WERI-Rb-1 (cell line): Measurements from ENCODE around the gene CASZ1.

ENCODE experiments used
- DNase-seq: peaks from one replicate; pipeline ENCODE4 v3.0.0-alpha.2; 2020
- H3K27ac ChIP-seq: fragments of 250-450 bp; sonication (Bioruptor Pico); 2 replicates; pipeline ENCODE4 v1.5.1; 2020; ENCODE audit warnings: mild to moderate bottlenecking, moderate library complexity
- H3K27me3 ChIP-seq: fragments of 250-450 bp; sonication (Bioruptor Pico); 2 replicates; pipeline ENCODE4 v1.5.1; 2021; ENCODE audit warnings: mild to moderate bottlenecking, low read depth, moderate library complexity; ENCODE audit not compliant: insufficient read depth, severe bottlenecking
- H3K36me3 ChIP-seq: fragments of 250-450 bp; sonication (Bioruptor Pico); 2 replicates; pipeline ENCODE4 v1.5.1; 2020; ENCODE audit warnings: mild to moderate bottlenecking, moderate library complexity
- H3K4me3 ChIP-seq: 2 replicates; pipeline ENCODE4 v1.5.1; 2011; ENCODE audit warnings: low read depth, mild to moderate bottlenecking, control low read depth, low read length
- H3K9me3 ChIP-seq: fragments of 250-450 bp; sonication (Bioruptor Pico); 2 replicates; pipeline ENCODE4 v1.5.1; 2021; ENCODE audit warnings: mild to moderate bottlenecking, moderate library complexity; ENCODE audit not compliant: severe bottlenecking
- CTCF ChIP-seq: IDR thresholded peaks from 2 replicates; pipeline ENCODE4 v1.5.1; 2011; ENCODE audit warnings: low read depth, mild to moderate bottlenecking, control low read depth, inconsistent platforms, low read length

Gene CASZ1

DNA sequence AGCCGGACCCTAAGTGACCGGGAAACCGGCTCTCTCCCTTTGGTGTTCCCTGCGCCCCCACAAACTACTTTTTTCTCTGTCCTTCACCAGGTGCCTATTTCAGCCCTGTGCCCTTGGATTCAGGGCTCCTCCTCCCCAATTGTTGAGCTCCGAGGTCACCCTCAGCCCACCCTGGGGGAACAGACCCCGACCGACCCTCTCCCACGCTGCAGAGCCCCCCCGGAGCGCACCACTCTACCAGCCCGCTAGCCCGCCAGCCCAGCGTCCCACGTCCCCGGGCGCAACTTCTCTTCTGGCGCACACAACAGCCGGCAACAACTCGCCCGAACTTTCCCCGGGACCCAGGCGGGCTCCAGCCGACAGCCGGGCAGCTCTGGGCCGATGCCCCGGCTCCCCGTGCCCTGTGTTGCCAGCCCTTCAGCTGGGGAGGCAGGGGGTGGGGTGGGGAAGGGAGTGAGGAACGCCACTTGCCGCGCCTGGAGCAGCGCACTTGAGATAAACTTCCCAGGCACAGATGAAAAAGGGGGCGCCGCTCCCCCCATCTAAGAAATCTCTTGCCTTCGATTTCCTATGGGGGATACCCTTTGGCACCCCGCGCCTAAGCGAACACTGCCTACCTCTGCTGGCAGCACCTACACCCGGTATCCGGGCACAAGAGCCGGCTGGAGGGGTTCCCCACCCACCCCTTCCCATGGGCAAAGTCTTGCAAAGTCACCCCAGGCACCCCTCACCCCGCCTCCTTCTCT, 997 bp downstream of the CASZ1 start:
- peak; percentile 24 for DNase-seq
- peak overlapping the region; percentile 83 for H3K4me3 ChIP-seq
- no peaks in the 10 kb centered on the region for H3K36me3 ChIP-seq
- H3K27me3 ChIP-seq = no peaks in the 10 kb centered on the region
- H3K27ac ChIP-seq = peak overlapping the region; percentile 62
- no peak for TF ChIP-seq CTCF
- H3K9me3 ChIP-seq = no peaks in the 10 kb centered on the region

DNA sequence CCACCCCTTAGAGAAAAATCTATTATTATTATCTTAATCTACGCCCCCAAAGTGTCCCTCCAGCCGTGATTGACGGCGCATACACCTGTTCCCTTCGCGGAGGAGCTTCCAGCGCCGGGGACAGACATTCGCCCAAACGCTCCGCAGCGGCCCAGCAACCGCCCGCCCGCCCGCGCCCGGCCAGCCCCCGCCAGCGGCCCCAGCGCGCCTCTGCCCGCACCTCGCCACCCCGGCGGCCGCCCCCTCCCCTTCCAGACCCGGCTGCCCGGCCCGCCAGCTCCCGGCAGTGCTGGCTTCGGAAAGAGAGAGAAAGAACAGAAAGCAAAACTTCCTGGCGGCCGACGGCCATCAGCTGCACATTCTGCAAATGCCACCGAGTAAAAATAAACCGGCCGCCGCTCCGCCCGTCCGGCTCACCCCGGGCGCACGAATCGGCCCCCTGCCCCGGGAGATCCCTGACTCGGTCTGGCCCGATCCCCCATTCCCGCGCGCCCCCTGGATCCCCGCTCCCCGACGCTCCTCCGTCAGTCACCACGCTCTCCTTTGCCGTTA, 1.6 kb downstream of the CASZ1 start:
- peak; percentile 30 for DNase-seq
- H3K4me3 ChIP-seq = peak overlapping the region; percentile 83
- no peaks in the 10 kb centered on the region for H3K27me3 ChIP-seq

DNA sequence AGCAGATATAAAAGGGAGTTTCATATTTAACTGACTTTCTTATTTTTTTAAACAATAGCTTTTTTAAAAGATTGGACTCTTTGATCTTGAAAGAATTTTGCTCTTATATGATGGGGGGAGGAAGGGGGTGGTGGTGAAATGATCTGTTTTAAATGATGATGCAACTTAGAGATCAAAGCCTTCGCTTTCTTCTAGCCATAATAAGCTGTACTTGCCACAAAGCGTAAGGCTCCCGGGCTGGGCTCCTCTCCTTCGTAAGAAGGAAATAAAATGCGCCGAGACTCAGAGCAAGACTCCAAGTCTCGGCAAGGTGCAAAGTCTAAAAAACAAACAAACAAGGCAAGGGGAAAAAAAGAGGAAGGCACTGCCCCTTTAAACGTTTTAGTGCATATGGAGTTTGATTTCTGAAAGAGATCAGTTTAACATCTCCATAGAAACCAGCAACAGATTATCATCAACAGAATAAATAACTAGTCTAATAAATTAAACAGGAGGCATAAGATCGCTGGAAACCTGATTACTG, 3.3 kb downstream of the CASZ1 start:
- DNase-seq = no peak
- Histone ChIP-seq H3K36me3 (no peaks in the 10 kb centered on the region), H3K9me3 (no peaks in the 10 kb centered on the region), H3K27me3 (no peaks in the 10 kb centered on the region), H3K4me3 (peak overlapping the region; percentile 83), H3K27ac (peak overlapping the region; percentile 77)
- no peak for TF ChIP-seq CTCF

More for the DNA sequence above, 1.6 kb downstream of the CASZ1 start:
- Histone ChIP-seq H3K36me3 (no peaks in the 10 kb centered on the region), H3K9me3 (no peaks in the 10 kb centered on the region), H3K27ac (peak overlapping the region; percentile 77)
- no peak for TF ChIP-seq CTCF

GRCh38 chr1:10791105-10791951, 5.1 kb downstream of the CASZ1 start:
- no peaks in the 10 kb centered on the region for H3K27me3 ChIP-seq
- H3K27ac ChIP-seq = peak overlapping the region; percentile 42
- no peaks in the 10 kb centered on the region for H3K9me3 ChIP-seq
- TF ChIP-seq CTCF = no peak
- no peak overlapping the region for H3K4me3 ChIP-seq
- H3K36me3 ChIP-seq = no peaks in the 10 kb centered on the region
- no peak for DNase-seq

GRCh38 chr1:10789803-10790702, 6.4 kb downstream of the CASZ1 start:
- Histone ChIP-seq H3K36me3 (no peaks in the 10 kb centered on the region), H3K27me3 (no peaks in the 10 kb centered on the region)

More at GRCh38 chr1:10789803-10790702, 6.4 kb downstream of the CASZ1 start:
- TF ChIP-seq CTCF = no peak
- H3K27ac ChIP-seq = peak overlapping the region; percentile 24
- no peaks in the 10 kb centered on the region for H3K9me3 ChIP-seq
- DNase-seq = peak; percentile 54
- H3K4me3 ChIP-seq = peak overlapping the region; percentile 9
